ENCODE data around the gene MCRIP1. TPM values are rescaled to one million over a fixed set of nuclear protein-coding genes. Genes with fewer than 3 reads are reported as not detected.

MCRIP1 gene
- total and polyA plus RNA-seq, 2 of the 4 experiments (the other 2 are of a cell fraction), result 56.5 to 164 TPM

DNA sequence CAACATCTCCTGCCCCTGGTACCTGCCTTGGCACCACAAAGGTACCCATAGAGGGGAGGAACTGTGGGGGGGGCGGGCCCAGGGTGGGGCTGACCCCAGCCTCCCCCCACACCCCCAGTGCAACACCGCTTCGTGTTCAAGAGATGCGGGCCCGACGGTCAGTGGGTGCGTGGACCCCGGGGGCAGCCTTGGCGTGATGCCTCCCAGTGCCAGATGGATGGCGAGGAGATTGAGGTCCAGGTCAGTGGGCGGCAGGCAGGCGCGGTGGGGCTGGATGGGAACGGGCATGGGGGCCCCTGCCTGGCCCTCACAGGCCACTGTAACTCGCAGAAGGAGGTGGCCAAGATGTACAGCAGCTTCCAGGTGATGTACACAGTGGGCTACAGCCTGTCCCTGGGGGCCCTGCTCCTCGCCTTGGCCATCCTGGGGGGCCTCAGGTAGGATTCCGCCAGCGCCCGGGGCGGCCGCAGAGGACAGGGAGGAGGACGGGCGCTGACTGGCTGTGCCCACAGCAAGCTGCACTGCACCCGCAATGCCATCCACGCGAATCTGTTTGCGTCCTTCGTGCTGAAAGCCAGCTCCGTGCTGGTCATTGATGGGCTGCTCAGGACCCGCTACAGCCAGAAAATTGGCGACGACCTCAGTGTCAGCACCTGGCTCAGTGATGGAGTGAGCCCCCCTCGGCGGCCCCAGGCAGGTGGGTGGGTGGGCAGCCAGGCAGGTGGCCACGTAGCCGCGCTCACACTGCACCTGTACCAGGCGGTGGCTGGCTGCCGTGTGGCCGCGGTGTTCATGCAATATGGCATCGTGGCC is 22.0 kb downstream of the MCRIP1 start:
- Histone ChIP-seq H2AK9ac (replicated peaks; ENCODE audit: low read depth, low read length, poor library complexity) (no peak overlapping the region), H3K9me3 (ENCODE audit: control insufficient read depth, insufficient read depth, low read length) (peaks cover 3% of the 10 kb centered on the region; the same call in 1 of the 2 replicates), H3K56ac (ENCODE audit: extremely low read depth, insufficient read depth, low read length) (no peak overlapping the region), H3K14ac (replicated peaks; ENCODE audit: low read depth, low read length) (no peak overlapping the region), H2BK5ac (ENCODE audit: low read depth, low read length, poor library complexity, severe bottlenecking) (no peak overlapping the region), H2AFZ (replicated peaks; ENCODE audit: low read length, poor library complexity) (no peak overlapping the region), H2BK120ac (ENCODE audit: low read depth, low read length) (no peak overlapping the region), H3K4me3 (ENCODE audit: insufficient read depth, low read depth, low read length) (no peak overlapping the region), H3K36me3 (ENCODE audit: control insufficient read depth, insufficient read depth, low read length) (no peaks in the 10 kb centered on the region), H2BK15ac (ENCODE audit: low read depth, low read length) (no peak overlapping the region), H3K27ac (ENCODE audit: insufficient read depth, low read length) (no peak overlapping the region), H4K8ac (ENCODE audit: low read depth in 2 of 2, low read length in 2 of 2) (no peak overlapping the region), H2BK20ac (ENCODE audit: low read depth, low read length) (no peak overlapping the region), H3K4me2 (ENCODE audit: low read depth, low read length) (no peak overlapping the region), H4K20me1 (ENCODE audit: insufficient read depth, low read length) (no peaks in the 10 kb centered on the region), H3K23ac (ENCODE audit: low read depth, low read length) (no peak overlapping the region), H3K4ac (ENCODE audit: low read depth, low read length) (no peak overlapping the region), H3K27me3 (ENCODE audit: control insufficient read depth, insufficient read depth, low read length) (peaks cover 40% of the 10 kb centered on the region), H3K79me1 (ENCODE audit: low read depth in 1 of 2, low read length in 2 of 2) (no peaks in the 10 kb centered on the region), H3K9me1 (ENCODE audit: insufficient read depth, low read length) (0 out of 2 replicates have a peak, but pooled peaks cover 1% of the 10 kb centered on the region), H3K9ac (ENCODE audit: low read depth, low read length) (no peak overlapping the region), H3K4me1 (ENCODE audit: control insufficient read depth, insufficient read depth, low read length) (peaks cover 5% of the 10 kb centered on the region; the same call in 1 of the 2 replicates), H4K5ac (ENCODE audit: low read depth, low read length) (no peak overlapping the region), H3K18ac (ENCODE audit: low read depth, low read length) (no peak overlapping the region), H4K91ac (ENCODE audit: insufficient read depth, low read depth, low read length) (no peak overlapping the region), H2AK5ac (ENCODE audit: low read depth, low read length) (no peak overlapping the region)
- CTCF ChIA-PET, result no interaction called here
- intact Hi-C loops (cut with micrococcal nuclease), result no loop called here
- whole genome bisulfite sequencing, 2 experiments (ENCODE audit: extremely low coverage in 2 of 2, insufficient read length in 1 of 2), result 82% methylated on average over 16 of the region's 42 CpGs; no CpG with 5 or more reads in 1 of the 2 experiments
- ATAC-seq (ENCODE audit: low read depth) (no peak), DNase-seq (no peak)
- in situ Hi-C loops (cut with MboI; ENCODE audit: low sequenced_read_pairs), result no loop called here
- no TSS peak for BruUV-seq (replicated peaks)
- dilution Hi-C loops (cut with HindIII; ENCODE audit: low sequenced_read_pairs, unreplicated experiment), result no loop called here
- TF ChIP-seq POLR2A (IDR thresholded peaks at IDR 0.05; ENCODE audit: low read depth, low read length) (no peak), FOS (IDR thresholded peaks at IDR 0.05; ENCODE audit: low read depth, low read length) (no peak), MAFK (IDR thresholded peaks at IDR 0.05; ENCODE audit: low read depth, low read length) (no peak), RFX5 (IDR thresholded peaks at IDR 0.05; ENCODE audit: low read depth, low read length) (no peak), NFE2L2 (IDR thresholded peaks at IDR 0.05; ENCODE audit: low read depth, low read length) (no peak)
- POLR2A ChIA-PET (ENCODE audit: unreplicated experiment), result no interaction called here
